H9 (cell line): ENCODE results near the gene FAM24B. TPM values are rescaled to one million over a fixed set of nuclear protein-coding genes. Genes with fewer than 3 reads are reported as not detected.

Experiments used
- DNase-seq: peaks from one replicate; pipeline ENCODE4 v3.0.0-alpha.2; 2017
- H2AFZ ChIP-seq: one replicate; pipeline ENCODE4 v1.6.1; 2013; ENCODE audit warnings: mild to moderate bottlenecking, low read length, control low read depth, moderate library complexity
- H2AK5ac ChIP-seq: 2 replicates; pipeline ENCODE4 v1.6.1; 2013; ENCODE audit warnings: low read length, control low read depth, mixed read lengths; ENCODE audit not compliant: insufficient read length
- H2BK120ac ChIP-seq: one replicate; pipeline ENCODE4 v1.6.1; 2013; ENCODE audit warnings: low read depth, mild to moderate bottlenecking, low read length, control low read depth, inconsistent platforms; ENCODE audit not compliant: poor library complexity, severe bottlenecking
- H2BK12ac ChIP-seq: 2 replicates; pipeline ENCODE4 v1.6.1; 2013; ENCODE audit warnings: low read length, control low read depth, mixed read lengths, low read depth; ENCODE audit not compliant: insufficient read length
- H2BK15ac ChIP-seq: 2 replicates; pipeline ENCODE4 v1.6.1; 2013; ENCODE audit warnings: low read depth, low read length, control low read depth
- H2BK20ac ChIP-seq: one replicate; pipeline ENCODE4 v1.6.1; 2013; ENCODE audit warnings: low read depth, mild to moderate bottlenecking, low read length, control low read depth, inconsistent platforms; ENCODE audit not compliant: poor library complexity, severe bottlenecking
- H2BK5ac ChIP-seq: 2 replicates; pipeline ENCODE4 v1.6.1; 2013; ENCODE audit warnings: low read length, control low read depth, mixed read lengths; ENCODE audit not compliant: insufficient read length
- H3K14ac ChIP-seq: 2 replicates; pipeline ENCODE4 v1.6.1; 2013; ENCODE audit warnings: low read length, control low read depth; ENCODE audit not compliant: insufficient read depth
- H3K18ac ChIP-seq: 2 replicates; pipeline ENCODE4 v1.6.1; 2013; ENCODE audit warnings: low read depth, mild to moderate bottlenecking, mixed read lengths, low read length, control low read depth; ENCODE audit not compliant: insufficient read length
- H3K23ac ChIP-seq: 2 replicates; pipeline ENCODE4 v1.6.1; 2013; ENCODE audit warnings: low read length, control low read depth, mixed read lengths, low read depth; ENCODE audit not compliant: insufficient read length
- H3K23me2 ChIP-seq: 2 replicates; pipeline ENCODE4 v1.6.1; 2013; ENCODE audit warnings: low read depth, mild to moderate bottlenecking, mixed read lengths, low read length, control low read depth; ENCODE audit not compliant: insufficient read length, poor library complexity, severe bottlenecking
- H3K27ac ChIP-seq: 2 replicates; pipeline ENCODE4 v1.5.1; 2013; ENCODE audit warnings: low read length, control low read depth, mixed read lengths, low read depth; ENCODE audit not compliant: insufficient read length
- H3K27me3 ChIP-seq: 2 replicates; pipeline ENCODE4 v1.6.1; 2013; ENCODE audit warnings: low read length, control low read depth, inconsistent platforms; ENCODE audit not compliant: insufficient read depth
- H3K4ac ChIP-seq: 2 replicates; pipeline ENCODE4 v1.6.1; 2013; ENCODE audit warnings: low read depth, mild to moderate bottlenecking, control low read depth, inconsistent platforms, low read length, moderate library complexity
- H3K4me1 ChIP-seq: 2 replicates; pipeline ENCODE4 v1.6.1; 2013; ENCODE audit warnings: low read length, control low read depth, inconsistent platforms; ENCODE audit not compliant: insufficient read depth
- H3K4me2 ChIP-seq: 2 replicates; pipeline ENCODE4 v1.6.1; 2013; ENCODE audit warnings: low read length, control low read depth, mixed read lengths; ENCODE audit not compliant: insufficient read length, insufficient read depth
- H3K56ac ChIP-seq: 2 replicates; pipeline ENCODE4 v1.6.1; 2013; ENCODE audit warnings: low read depth, mild to moderate bottlenecking, mixed read lengths, low read length, control low read depth; ENCODE audit not compliant: insufficient read length
- H3K79me1 ChIP-seq: 2 replicates; pipeline ENCODE4 v1.6.1; 2013; ENCODE audit warnings: low read depth, mild to moderate bottlenecking, moderate library complexity, low read length, control low read depth, inconsistent platforms; ENCODE audit not compliant: insufficient read depth, poor library complexity, severe bottlenecking
- H3K79me2 ChIP-seq: 2 replicates; pipeline ENCODE4 v1.6.1; 2013; ENCODE audit warnings: low read length, control low read depth, inconsistent platforms; ENCODE audit not compliant: insufficient read depth
- H3K9ac ChIP-seq: 2 replicates; pipeline ENCODE4 v1.6.1; 2013; ENCODE audit warnings: low read length, control low read depth, mixed read lengths; ENCODE audit not compliant: insufficient read length; ENCODE audit errors: extremely low read depth
- H3K9me3 ChIP-seq: one replicate; pipeline ENCODE4 v1.6.1; 2013; ENCODE audit warnings: low read depth, low read length, inconsistent platforms; ENCODE audit not compliant: control insufficient read depth
- H3T11ph ChIP-seq: one replicate; pipeline ENCODE4 v1.6.1; 2013; ENCODE audit warnings: mild to moderate bottlenecking, low read length, control low read depth, inconsistent platforms
- H4K20me1 ChIP-seq: one replicate; pipeline ENCODE4 v1.6.1; 2013; ENCODE audit not compliant: control insufficient read depth, insufficient read length, insufficient read depth
- H4K5ac ChIP-seq: 2 replicates; pipeline ENCODE4 v1.6.1; 2013; ENCODE audit warnings: low read depth, mild to moderate bottlenecking, mixed read lengths, low read length, control low read depth; ENCODE audit not compliant: insufficient read length
- H4K8ac ChIP-seq: replicated peaks from 2 replicates; pipeline ENCODE4 v1.6.1; 2013; ENCODE audit warnings: low read length, control low read depth, mixed read lengths, low read depth; ENCODE audit not compliant: insufficient read length
- H4K91ac ChIP-seq: 2 replicates; pipeline ENCODE4 v1.6.1; 2013; ENCODE audit warnings: low read depth, mild to moderate bottlenecking, moderate library complexity, mixed read lengths, low read length, control low read depth; ENCODE audit not compliant: insufficient read length
- H3K27ac Mint-ChIP-seq, 3 experiments: 2 replicates in 2 of 3; 3 replicates in 1 of 3; pipeline ENCODE4 v1.8.0; 2020 to 2021; ENCODE audit warnings: mixed read lengths in 3 of 3, mild to moderate bottlenecking in 1 of 3, moderate library complexity in 1 of 3
- H3K27me3 Mint-ChIP-seq: 2 replicates; pipeline ENCODE4 v1.8.0; 2021; ENCODE audit warnings: low read depth, mild to moderate bottlenecking, moderate library complexity, mixed read lengths
- H3K36me3 Mint-ChIP-seq, 3 experiments: 2 replicates in 2 of 3; 3 replicates in 1 of 3; pipeline ENCODE4 v1.8.0; 2020 to 2021; ENCODE audit warnings: low read depth in 3 of 3, mixed read lengths in 3 of 3; ENCODE audit not compliant: insufficient read depth in 1 of 3
- H3K4me1 Mint-ChIP-seq, 2 experiments: 2 replicates each; pipeline ENCODE4 v1.8.0; 2020; ENCODE audit warnings: mixed read lengths in 2 of 2
- H3K4me3 Mint-ChIP-seq, 2 experiments: 2 replicates in 1 of 2; 3 replicates in 1 of 2; pipeline ENCODE4 v1.8.0; 2020 to 2021; ENCODE audit warnings: mild to moderate bottlenecking in 2 of 2, mixed read lengths in 2 of 2, moderate library complexity in 1 of 2
- H3K9me3 Mint-ChIP-seq, 2 experiments: 2 replicates in 1 of 2; 3 replicates in 1 of 2; pipeline ENCODE4 v1.8.0; 2020; ENCODE audit warnings: mild to moderate bottlenecking in 2 of 2, mixed read lengths in 2 of 2, moderate library complexity in 1 of 2
- WGBS: extraction: QIAGEN DNeasy Blood & Tissue Kit; methylation state at CpG from one replicate; pipeline ENCODE4 v1.1.7; 2013; ENCODE audit warnings: missing lambda C conversion rate, low lambda C conversion rate, mixed read lengths; ENCODE audit not compliant: insufficient read length; ENCODE audit errors: extremely low coverage; 5-methylcytosine and 5-hydroxymethylcytosine counted together
- total RNA-seq: library from RNA; stranded (reverse); gene quantifications from 2 replicates; pipeline ENCODE4 v1.2.1, GENCODE V29; 2021
- TF ChIP-seq, protein P1 (sequence below): fragments of 200-600 bp; sonication (generic); conservative IDR thresholded peaks from 3 replicates; pipeline ENCODE4 v1.8.0; 2021; ENCODE audit warnings: antibody characterized with exemption, mild to moderate bottlenecking

Gene FAM24B
- total RNA-seq, 1 experiment from 2014 or later = not detected

DNA sequence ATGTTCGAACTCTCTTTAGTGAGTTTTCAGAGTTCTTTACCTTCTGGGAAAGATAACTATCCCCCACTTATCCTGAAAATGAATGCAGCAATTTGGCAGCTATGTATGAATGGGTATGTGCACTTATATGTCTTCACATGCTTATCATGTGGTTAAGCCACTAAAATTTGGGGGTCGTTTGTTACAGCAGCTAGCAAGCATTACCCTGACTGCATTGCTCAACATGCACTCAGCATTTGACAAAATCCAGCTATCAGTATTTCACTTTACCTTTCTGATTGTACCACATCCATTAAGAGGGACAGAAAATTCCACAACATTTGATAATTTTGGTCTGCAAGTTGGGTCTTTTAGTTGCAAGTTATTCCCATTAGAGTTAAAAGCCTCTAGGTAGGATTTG lies 43.5 kb downstream of the FAM24B start:
- Mint-ChIP-seq H3K9me3 (no peaks in the 10 kb centered on the region), H3K36me3 (peaks cover 28 to 84% (median 56%) of the 10 kb centered on the region in 3 experiments; a peak in 6 of 7 replicates), H3K27ac (no peak overlapping the region), H3K4me3 (no peak overlapping the region), H3K4me1 (peaks cover 2 to 4% of the 10 kb centered on the region in 2 experiments; a peak in 2 of 4 replicates), H3K27me3 (no peaks in the 10 kb centered on the region)
- Histone ChIP-seq H3K14ac (no peak overlapping the region), H3T11ph (no peak overlapping the region), H2BK120ac (no peak overlapping the region), H3K27ac (no peak overlapping the region), H2BK20ac (no peak overlapping the region), H2BK15ac (no peak overlapping the region), H2AFZ (no peak overlapping the region), H4K5ac (no peak overlapping the region), H3K79me1 (no peaks in the 10 kb centered on the region), H2BK5ac (no peak overlapping the region), H3K9ac (no peak overlapping the region), H3K56ac (no peak overlapping the region), H4K8ac (no peak overlapping the region), H3K4ac (no peak overlapping the region), H3K4me2 (no peak overlapping the region), H3K4me1 (no peaks in the 10 kb centered on the region), H3K23ac (no peak overlapping the region), H3K79me2 (no peaks in the 10 kb centered on the region; the same call in 1 of the 2 replicates), H3K9me3 (no peaks in the 10 kb centered on the region), H3K18ac (no peak overlapping the region), H3K27me3 (no peaks in the 10 kb centered on the region), H2BK12ac (no peak overlapping the region), H3K23me2 (no peaks in the 10 kb centered on the region), H4K20me1 (no peaks in the 10 kb centered on the region), H4K91ac (no peak overlapping the region), H2AK5ac (no peak overlapping the region)
- TF ChIP-seq, protein P1, sequence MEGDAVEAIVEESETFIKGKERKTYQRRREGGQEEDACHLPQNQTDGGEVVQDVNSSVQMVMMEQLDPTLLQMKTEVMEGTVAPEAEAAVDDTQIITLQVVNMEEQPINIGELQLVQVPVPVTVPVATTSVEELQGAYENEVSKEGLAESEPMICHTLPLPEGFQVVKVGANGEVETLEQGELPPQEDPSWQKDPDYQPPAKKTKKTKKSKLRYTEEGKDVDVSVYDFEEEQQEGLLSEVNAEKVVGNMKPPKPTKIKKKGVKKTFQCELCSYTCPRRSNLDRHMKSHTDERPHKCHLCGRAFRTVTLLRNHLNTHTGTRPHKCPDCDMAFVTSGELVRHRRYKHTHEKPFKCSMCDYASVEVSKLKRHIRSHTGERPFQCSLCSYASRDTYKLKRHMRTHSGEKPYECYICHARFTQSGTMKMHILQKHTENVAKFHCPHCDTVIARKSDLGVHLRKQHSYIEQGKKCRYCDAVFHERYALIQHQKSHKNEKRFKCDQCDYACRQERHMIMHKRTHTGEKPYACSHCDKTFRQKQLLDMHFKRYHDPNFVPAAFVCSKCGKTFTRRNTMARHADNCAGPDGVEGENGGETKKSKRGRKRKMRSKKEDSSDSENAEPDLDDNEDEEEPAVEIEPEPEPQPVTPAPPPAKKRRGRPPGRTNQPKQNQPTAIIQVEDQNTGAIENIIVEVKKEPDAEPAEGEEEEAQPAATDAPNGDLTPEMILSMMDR = no peak
- no CpG with 5 or more reads among the region's 2 CpGs for WGBS
- DNase-seq = no peak
